HG03097 (cell line): ENCODE measurements around the gene NFKB2.

Experiments
- ATAC-seq: cut with Tn5 transposase; IDR thresholded peaks from one replicate; pipeline ENCODE4 v1.9.1; 2021; ENCODE audit not compliant: unreplicated experiment, low FRiP score

Gene NFKB2

GRCh38 chr10:102394079-102394800 lies 1.3 kb upstream of the NFKB2 start:
- peak; percentile 67 for ATAC-seq

- peak; percentile 5 for ATAC-seq
Measured at GRCh38 chr10:102394801-102395399, 605 bp upstream of the NFKB2 start.

GRCh38 chr10:102396317-102396650 lies 779 bp downstream of the NFKB2 start:
- no peak for ATAC-seq

GRCh38 chr10:102396730-102397151 lies 1.2 kb downstream of the NFKB2 start:
- ATAC-seq = no peak

GRCh38 chr10:102397222-102398171 lies 2.0 kb downstream of the NFKB2 start:
- no peak for ATAC-seq

- ATAC-seq = no peak
Measured at GRCh38 chr10:102398172-102399020, 2.9 kb downstream of the NFKB2 start.

- peak; percentile 37 for ATAC-seq
Measured at GRCh38 chr10:102399217-102400021, 3.9 kb downstream of the NFKB2 start.

- no peak for ATAC-seq
Measured at GRCh38 chr10:102400076-102400475, 4.6 kb downstream of the NFKB2 start.

GRCh38 chr10:102400598-102401341 lies 5.3 kb downstream of the NFKB2 start:
- no peak for ATAC-seq

GRCh38 chr10:102401342-102401654 lies 5.8 kb downstream of the NFKB2 start:
- ATAC-seq = no peak

GRCh38 chr10:102401735-102402511 lies 6.4 kb downstream of the NFKB2 start:
- ATAC-seq = no peak

GRCh38 chr10:102402512-102402896 lies 7.0 kb downstream of the NFKB2 start:
- no peak for ATAC-seq

GRCh38 chr10:102403115-102403514 lies 7.6 kb downstream of the NFKB2 start:
- ATAC-seq = no peak

- ATAC-seq = no peak
Measured at GRCh38 chr10:102404361-102405107, 9.0 kb downstream of the NFKB2 start.

- no peak for ATAC-seq
Measured at GRCh38 chr10:102405108-102405571, 9.6 kb downstream of the NFKB2 start.

- ATAC-seq = no peak
Measured at GRCh38 chr10:102405632-102406031, 10.1 kb downstream of the NFKB2 start.

- ATAC-seq = no peak
Measured at GRCh38 chr10:102406815-102407214, 11.3 kb downstream of the NFKB2 start.
